DOHH2 (cell line): ENCODE results near the gene UNC5A.

Experiments used
- EZH2phosphoT487 ChIP-seq: fragments of 200-600 bp; sonication (generic); IDR thresholded peaks from 2 replicates; pipeline ENCODE4 v1.6.1; 2017; ENCODE audit warnings: borderline replicate concordance, mild to moderate bottlenecking, antibody characterized with exemption, low read length, moderate library complexity, mixed read lengths
- TF ChIP-seq, protein P1 (sequence below): fragments of 200-600 bp; sonication (generic); IDR thresholded peaks from one replicate; pipeline ENCODE4 v1.5.1; 2014; ENCODE audit warnings: antibody characterized with exemption, mild to moderate bottlenecking, low read depth, low read length; ENCODE audit not compliant: poor library complexity, severe bottlenecking

DNA sequence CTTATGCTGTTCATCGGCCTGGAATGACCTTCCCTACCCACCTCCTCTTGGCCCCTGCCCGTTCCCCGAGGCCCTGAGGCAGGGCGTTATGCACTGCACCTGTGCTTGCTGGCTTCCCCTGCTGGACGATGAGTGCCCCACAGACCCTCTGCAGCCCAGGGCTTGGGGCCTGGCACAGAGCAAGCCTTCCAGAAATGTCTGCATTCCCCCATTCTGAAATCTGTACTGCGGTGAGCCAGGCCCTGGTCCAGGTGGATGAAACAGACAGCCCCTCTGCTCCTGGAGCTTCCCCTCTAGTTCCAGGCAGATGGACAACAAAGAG, 35.0 kb downstream of the UNC5A start:
- TF ChIP-seq, protein P1, sequence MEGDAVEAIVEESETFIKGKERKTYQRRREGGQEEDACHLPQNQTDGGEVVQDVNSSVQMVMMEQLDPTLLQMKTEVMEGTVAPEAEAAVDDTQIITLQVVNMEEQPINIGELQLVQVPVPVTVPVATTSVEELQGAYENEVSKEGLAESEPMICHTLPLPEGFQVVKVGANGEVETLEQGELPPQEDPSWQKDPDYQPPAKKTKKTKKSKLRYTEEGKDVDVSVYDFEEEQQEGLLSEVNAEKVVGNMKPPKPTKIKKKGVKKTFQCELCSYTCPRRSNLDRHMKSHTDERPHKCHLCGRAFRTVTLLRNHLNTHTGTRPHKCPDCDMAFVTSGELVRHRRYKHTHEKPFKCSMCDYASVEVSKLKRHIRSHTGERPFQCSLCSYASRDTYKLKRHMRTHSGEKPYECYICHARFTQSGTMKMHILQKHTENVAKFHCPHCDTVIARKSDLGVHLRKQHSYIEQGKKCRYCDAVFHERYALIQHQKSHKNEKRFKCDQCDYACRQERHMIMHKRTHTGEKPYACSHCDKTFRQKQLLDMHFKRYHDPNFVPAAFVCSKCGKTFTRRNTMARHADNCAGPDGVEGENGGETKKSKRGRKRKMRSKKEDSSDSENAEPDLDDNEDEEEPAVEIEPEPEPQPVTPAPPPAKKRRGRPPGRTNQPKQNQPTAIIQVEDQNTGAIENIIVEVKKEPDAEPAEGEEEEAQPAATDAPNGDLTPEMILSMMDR: no peak
- TF ChIP-seq EZH2phosphoT487: no peak
